ENCODE results near the gene CCDC146. TPM values are rescaled to one million over a fixed set of nuclear protein-coding genes. Genes with fewer than 3 reads are reported as not detected.

CCDC146 gene
- total and polyA plus RNA-seq, 2 of the 8 experiments (the other 6 are each of a cell fraction or from before 2014, with no cell fraction given), result 0.88 to 2.4 TPM

- CTCF ChIA-PET (ENCODE audit: partially characterized antibody), result interaction anchor here (1.0 to 1.5 kb wide), 3 partner anchors 12 to 32 kb away, joined by 3 to 5 read pairs (median 3); no protein-coding TSS in a partner anchor
Measured at GRCh38 chr7:77270094-77270480, 147.7 kb downstream of the CCDC146 start.

More at GRCh38 chr7:77270094-77270480, 147.7 kb downstream of the CCDC146 start:
- no peak for TF ChIP-seq POLR2A (IDR thresholded peaks at IDR 0.05; ENCODE audit: control extremely low read depth in 1 of 2, low read depth in 2 of 2, low read length in 2 of 2)
- TF ChIP-seq TEAD4 (IDR thresholded peaks at IDR 0.05; ENCODE audit: low read depth, low read length), result no peak
- TF ChIP-seq HDAC6 (IDR thresholded peaks at IDR 0.05; ENCODE audit: low read depth, low read length), result no peak
- TF ChIP-seq SP2 (IDR thresholded peaks at IDR 0.05; ENCODE audit: low read length), result no peak
- POLR2A ChIA-PET (ENCODE audit: partially characterized antibody), result interaction anchor here (1.3 kb wide), 1 partner anchor 12 kb away, joined by 3 read pairs; no protein-coding TSS in a partner anchor
- no peaks in the 10 kb centered on the region for H3K27me3 ChIP-seq (replicated peaks in 1 of 4; ENCODE audit: control insufficient read depth in 3 of 4, extremely low read depth in 1 of 4, insufficient read depth in 3 of 4, low read length in 3 of 4)
- H3K79me1 ChIP-seq (ENCODE audit: low read depth, low read length), result no peaks in the 10 kb centered on the region
- no peaks in the 10 kb centered on the region for H3K23me2 ChIP-seq (ENCODE audit: low read depth, low read length)
- H2BK5ac ChIP-seq (ENCODE audit: low read depth, low read length), result no peak overlapping the region
- H4K20me1 ChIP-seq (replicated peaks in 1 of 2; ENCODE audit: control insufficient read depth in 1 of 2, insufficient read depth in 2 of 2, low read length in 2 of 2), result no peaks in the 10 kb centered on the region
- no peak overlapping the region for H4K8ac ChIP-seq (ENCODE audit: extremely low read depth, insufficient read depth, low read length)
- 90% methylated on average over 1 of the region's 1 CpG; no CpG with 5 or more reads in 1 of the 2 experiments for WGBS, 2 experiments (ENCODE audit: extremely low coverage in 1 of 2, insufficient coverage in 1 of 2, insufficient read length in 1 of 2, insufficient replicate concordance in 2 of 2, low coverage in 1 of 2, low lambda C conversion rate in 2 of 2, missing lambda C conversion rate in 1 of 2)
- no peaks in the 10 kb centered on the region for H3K79me2 ChIP-seq (ENCODE audit: control insufficient read depth in 1 of 2, insufficient read depth in 2 of 2, low read length in 2 of 2)
- H3K4me1 ChIP-seq (replicated peaks in 1 of 4; ENCODE audit: control insufficient read depth in 3 of 4, insufficient read depth in 4 of 4, low read length in 3 of 4), result no peaks in the 10 kb centered on the region
- H2BK15ac ChIP-seq (ENCODE audit: low read length), result no peak overlapping the region
- no peak overlapping the region for H3K4ac ChIP-seq (replicated peaks; ENCODE audit: insufficient read length, low read depth, low read length)
- no peak overlapping the region for H2AK5ac ChIP-seq (ENCODE audit: low read depth, low read length)
- no peak overlapping the region for H3K4me3 ChIP-seq (ENCODE audit: extremely low read depth in 1 of 4, insufficient read depth in 2 of 4, low read depth in 3 of 4, low read length in 4 of 4)
- no peak overlapping the region for H3K4me2 ChIP-seq (ENCODE audit: insufficient read depth in 1 of 2, low read depth in 2 of 2, low read length in 2 of 2)
- H3K9me3 ChIP-seq (ENCODE audit: insufficient read depth in 2 of 2, low read depth in 1 of 2, low read length in 1 of 2), result no peaks in the 10 kb centered on the region
- H3K27ac ChIP-seq (ENCODE audit: low read depth, low read length), result no peak overlapping the region
- H2BK120ac ChIP-seq (replicated peaks; ENCODE audit: low read depth, low read length), result no peak overlapping the region
- no peak overlapping the region for H2BK12ac ChIP-seq (ENCODE audit: low read depth, low read length)
- H3K9ac ChIP-seq (replicated peaks in 1 of 4; ENCODE audit: extremely low read depth in 1 of 4, low read depth in 3 of 4, low read length in 3 of 4), result no peak overlapping the region
- H3K14ac ChIP-seq (ENCODE audit: insufficient read length), result no peak overlapping the region
- no peaks in the 10 kb centered on the region for H3K36me3 ChIP-seq (ENCODE audit: control insufficient read depth in 2 of 4, insufficient read depth in 4 of 4, low read length in 3 of 4)
- no peak overlapping the region for H4K5ac ChIP-seq (ENCODE audit: insufficient read length, low read depth, low read length)
- no peak for FAIRE-seq
- no peak overlapping the region for H3K56ac ChIP-seq (replicated peaks; ENCODE audit: insufficient read length, low read depth, low read length)
- no peak overlapping the region for H4K91ac ChIP-seq (replicated peaks; ENCODE audit: insufficient read length, low read length)
- H2BK20ac ChIP-seq (ENCODE audit: low read length), result no peak overlapping the region
- DNase-seq (ENCODE audit: low read depth in 1 of 2, low spot score in 2 of 2), result no peak
- no peak overlapping the region for H3K23ac ChIP-seq (ENCODE audit: insufficient read length)
- no peak overlapping the region for H3K18ac ChIP-seq (ENCODE audit: extremely low read depth, low read length)
- no peak overlapping the region for H2AFZ ChIP-seq (ENCODE audit: low read length)

Data from H1 (cell line).